ENCODE measurements around the gene KCNK16.

- TF ChIP-seq CTCF (conservative IDR thresholded peaks at IDR 0.05; ENCODE audit: low read length) (no peak), EZH2phosphoT487 (IDR thresholded peaks at IDR 0.05; ENCODE audit: borderline replicate concordance) (no peak)
These were observed 48.0 kb downstream of the KCNK16 start for GRCh38 chr6:39274471-39274870.

Measured in Loucy (cell line).